HG03103 (cell line): ENCODE measurements around the gene IRX5.

Experiments used
- ATAC-seq: cut with Tn5 transposase; IDR thresholded peaks from one replicate; pipeline ENCODE4 v1.9.1; 2021; ENCODE audit warnings: low read depth; ENCODE audit not compliant: unreplicated experiment

IRX5 gene

DNA sequence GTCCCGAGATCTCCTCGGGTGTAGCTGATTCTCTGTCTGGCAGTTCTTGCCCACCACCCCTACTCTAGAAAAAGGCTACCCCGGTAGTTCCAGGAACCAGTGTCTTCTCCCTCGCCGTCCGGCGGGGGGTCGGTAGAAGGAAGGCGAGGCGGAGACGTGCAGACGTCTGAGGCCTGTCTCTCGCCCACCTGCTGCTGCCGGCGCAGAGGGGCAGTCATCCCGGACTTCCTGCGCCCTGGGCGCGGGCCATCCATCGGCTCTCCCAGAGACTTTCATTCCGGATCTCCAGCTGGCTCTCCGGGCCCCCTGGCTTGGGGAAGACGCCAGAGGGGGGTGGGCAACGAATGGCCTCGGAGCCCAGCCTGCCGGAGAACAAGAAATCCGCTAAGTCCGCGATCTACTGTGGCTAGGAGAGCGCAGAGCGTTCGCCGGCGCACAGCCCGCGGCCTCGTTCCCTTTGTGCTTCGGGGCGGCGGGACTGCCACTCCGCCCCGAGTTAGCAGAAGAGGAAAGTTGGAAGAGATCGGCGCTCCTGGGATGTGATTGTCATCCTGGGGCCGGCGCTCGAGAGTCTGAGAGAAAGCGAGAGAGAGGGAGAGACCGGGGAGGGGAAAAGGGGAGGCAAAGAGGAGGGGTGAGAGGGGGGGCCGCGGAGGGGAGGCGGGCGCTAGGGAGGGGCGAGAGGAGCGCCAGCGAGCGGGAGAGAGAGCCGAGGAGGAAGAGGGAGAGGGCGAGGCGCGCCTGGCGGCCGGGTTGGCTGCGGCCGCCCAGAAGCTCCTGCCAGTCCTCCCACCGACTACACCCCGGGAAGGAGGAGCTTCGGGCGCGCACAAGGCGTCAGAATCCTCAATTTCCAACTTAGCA is at the start of gene IRX5:
Gene IRX5 (plus strand): TSS at position 861 of the 864 bp plus-strand sequence. CDS start 334 bp downstream, outside the sequence.
- ATAC-seq = no peak

GRCh38 chr16:54882556-54882955 is 48.1 kb upstream of the IRX5 start:
- ATAC-seq = no peak

DNA sequence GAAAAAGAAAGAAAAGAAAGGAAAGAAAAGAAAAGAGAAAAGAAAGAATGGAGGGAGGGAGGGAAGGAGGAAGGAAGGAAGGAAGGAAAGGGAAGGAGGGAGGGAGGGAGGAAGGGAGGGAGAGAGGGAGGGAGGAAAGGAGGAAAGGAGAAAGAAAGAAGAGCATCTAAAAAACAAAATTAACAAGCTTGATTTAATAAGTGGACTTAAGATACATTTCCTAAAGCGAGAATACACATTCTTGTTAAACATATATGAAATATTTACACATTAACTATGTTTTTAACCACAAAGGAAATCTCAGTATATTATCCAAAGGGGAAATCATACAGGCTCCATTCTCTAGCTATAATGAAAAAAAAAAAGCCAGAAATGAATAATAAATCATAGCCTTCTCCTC is 47.3 kb upstream of the IRX5 start:
- ATAC-seq = no peak

DNA sequence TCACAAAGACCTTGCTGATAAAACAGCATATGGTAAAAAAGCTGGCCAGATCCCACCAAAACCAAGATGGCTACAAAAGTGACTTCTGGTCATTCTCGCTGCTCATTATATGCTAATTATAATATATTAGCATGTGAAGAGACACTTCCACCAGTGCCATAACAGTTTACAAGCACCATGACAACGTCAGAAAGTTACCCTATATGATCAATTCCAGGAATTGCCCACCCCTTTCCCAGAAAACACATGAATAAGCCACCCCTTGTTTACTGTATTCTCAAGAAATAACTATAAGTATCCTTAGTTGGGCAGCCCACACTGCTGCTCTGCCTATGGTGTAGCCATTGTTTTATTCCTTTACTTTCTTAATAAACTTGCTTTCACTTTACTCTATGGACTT is 44.6 kb upstream of the IRX5 start:
- no peak for ATAC-seq

DNA sequence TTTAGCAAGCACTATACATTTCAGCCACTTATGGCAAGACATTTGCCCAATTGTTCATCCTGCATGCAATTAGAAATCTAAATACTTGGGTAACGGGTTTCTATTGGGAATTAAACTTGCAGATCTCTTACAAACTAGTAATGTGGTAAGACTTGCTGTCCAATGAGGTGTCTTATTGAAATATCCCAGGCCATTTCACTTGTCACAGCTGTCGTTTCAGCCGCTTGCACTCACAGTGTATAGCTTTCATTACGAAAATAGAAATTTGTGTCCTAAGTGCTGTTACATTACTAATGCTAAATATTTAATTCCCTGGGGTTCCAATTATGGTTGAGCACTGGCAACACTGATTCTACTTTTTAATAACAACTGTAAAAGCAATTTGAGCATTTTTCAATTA is 40.3 kb upstream of the IRX5 start:
- ATAC-seq = no peak

- ATAC-seq = no peak
Observed at GRCh38 chr16:54891346-54891745, 39.3 kb upstream of the IRX5 start.

GRCh38 chr16:54892981-54893380 is 37.7 kb upstream of the IRX5 start:
- ATAC-seq = no peak

- no peak for ATAC-seq
Observed at GRCh38 chr16:54897930-54898329, 32.7 kb upstream of the IRX5 start.

DNA sequence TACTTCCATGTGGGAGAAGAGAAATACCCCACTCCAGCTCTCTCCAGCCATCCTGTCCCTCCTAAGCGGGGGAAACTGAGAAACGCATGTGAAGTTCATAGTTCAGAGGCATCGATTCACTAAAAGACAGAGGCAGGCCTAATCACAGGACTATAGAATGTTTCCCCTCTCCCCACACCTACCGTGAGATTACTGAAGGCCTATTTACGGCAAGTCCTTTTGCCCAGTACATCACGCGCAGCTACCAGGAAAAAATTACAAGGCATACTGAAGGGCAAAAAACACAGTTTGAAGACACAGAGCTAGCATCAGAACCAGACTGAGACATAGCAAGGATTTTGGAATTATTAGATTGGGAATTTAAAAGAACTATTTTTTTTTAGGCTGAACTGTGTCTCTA is 29.1 kb upstream of the IRX5 start:
- no peak for ATAC-seq

- ATAC-seq = no peak
Observed at GRCh38 chr16:54903047-54903446, 27.6 kb upstream of the IRX5 start.

DNA sequence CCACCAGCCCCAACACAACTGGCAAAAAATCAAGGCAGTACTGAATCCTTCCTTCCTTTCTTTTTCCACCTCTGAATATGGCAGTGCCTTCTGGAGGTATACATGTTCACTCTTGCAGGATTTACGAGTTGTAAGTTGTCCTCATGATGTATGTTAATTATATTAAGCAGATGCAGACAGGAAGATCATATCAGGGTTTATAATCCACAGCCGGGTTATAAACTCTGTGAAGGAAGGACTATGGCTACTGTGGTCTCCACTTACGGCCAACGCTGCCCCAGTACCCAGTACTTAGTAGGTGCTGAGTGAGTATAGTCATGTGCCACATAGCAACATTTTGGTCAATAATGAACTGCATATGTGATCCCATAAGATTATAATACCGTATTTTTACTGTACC is 19.6 kb upstream of the IRX5 start:
- ATAC-seq = no peak

DNA sequence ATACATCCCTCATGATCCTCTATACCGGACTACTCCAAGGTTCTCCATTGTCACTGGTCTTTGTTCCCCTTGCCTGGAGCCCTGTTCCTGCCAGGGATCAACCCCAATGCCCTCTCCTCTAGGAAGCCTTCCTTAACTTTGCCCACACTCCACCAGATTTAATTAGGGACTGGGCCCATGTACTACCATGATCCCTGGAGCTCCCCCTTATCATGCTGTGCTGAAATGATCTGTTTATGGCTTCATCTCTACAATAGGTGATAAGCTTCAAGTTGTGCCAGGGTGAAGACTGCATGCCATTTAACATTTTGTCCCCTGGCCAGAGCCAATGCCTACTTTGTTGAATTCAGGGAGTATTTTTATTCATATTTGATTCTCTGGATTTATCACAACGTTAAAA is 17.9 kb upstream of the IRX5 start:
- ATAC-seq = no peak

DNA sequence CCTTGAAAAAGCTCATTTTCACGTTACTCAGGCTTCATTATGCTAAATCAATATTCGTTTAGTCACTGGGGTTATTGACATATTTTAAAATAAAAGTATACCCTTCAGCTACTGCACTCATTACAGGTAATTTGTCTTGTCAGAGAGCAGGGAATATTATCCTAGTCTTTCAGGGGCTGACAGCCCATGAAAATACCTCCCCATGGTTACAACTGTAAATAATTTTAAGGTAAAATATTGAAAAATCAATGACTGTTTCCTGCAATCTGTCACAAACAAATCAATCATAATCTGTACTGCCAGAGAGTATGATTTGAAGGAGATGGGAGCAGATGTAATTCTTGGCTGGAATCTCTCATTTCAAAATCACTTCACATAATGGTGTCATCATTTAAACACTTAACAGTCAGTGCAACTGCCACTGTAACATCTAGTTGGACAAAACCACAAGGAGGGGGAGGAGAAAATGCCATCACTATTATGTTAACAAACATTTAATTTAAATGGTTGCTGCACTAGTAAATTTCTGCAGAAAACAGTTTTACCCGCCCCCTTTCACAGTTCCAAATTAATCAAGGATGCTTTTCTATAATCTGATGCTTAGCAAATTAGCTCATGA is 9.3 kb upstream of the IRX5 start:
- ATAC-seq = no peak

GRCh38 chr16:54923055-54923473 is 7.6 kb upstream of the IRX5 start:
- ATAC-seq = no peak

- no peak for ATAC-seq
Observed at GRCh38 chr16:54923988-54924387, 6.7 kb upstream of the IRX5 start.

GRCh38 chr16:54926166-54926838 is 4.4 kb upstream of the IRX5 start:
- ATAC-seq = no peak

- no peak for ATAC-seq
Observed at GRCh38 chr16:54927125-54928015, 3.3 kb upstream of the IRX5 start.

DNA sequence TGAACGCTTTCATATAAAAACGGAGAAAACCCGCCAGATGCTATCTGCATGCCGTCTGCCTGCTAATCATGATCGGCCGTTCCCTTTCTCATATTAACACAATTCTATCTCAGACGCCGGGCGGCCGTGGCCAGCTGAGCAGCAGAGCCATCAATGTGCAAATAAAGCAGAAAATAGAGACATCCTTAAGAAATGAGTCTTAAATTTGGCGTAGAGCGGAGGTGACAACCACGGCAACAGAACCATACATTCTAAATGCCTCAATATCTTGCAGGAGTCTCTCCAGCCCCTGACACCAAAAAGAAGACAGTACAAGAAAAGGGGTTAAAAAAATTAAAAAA is 2.7 kb upstream of the IRX5 start:
- ATAC-seq = no peak

DNA sequence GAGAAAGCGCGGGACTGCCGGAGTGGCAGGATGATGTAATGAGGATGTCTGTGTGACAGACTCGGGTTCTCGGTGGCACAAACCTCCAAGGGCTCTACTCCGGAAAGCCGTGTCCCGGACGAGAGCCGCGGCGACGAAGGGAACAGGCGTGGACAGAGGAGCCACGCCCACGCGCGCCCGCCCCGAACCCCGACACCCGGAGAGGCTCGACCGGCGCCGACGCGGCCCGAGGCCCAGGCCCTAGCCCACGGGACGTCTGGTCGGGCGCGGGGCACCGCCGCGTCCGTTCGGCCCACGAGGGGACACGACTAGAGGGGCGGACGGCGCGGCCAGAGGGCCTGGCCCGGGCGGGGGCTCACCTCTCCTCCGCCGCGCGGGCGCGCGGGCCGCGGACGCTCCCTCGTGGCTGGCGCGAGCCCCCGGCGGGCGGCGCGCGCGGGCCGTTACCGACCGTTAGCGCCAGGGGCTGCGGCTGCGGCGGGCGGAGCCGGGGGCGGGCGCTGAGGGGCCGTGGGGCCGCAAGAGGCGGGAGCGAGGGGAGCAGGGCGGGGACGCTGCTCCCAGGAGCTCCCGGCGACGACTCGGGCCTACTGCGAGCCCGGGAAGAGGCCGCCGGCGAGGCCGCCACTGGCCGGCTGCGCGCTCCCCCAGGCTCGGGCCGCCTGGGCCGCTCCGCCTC is 2.1 kb upstream of the IRX5 start:
- peak; percentile 29 for ATAC-seq
